Cardiac muscle cell (in vitro differentiated cells and primary cell): ENCODE measurements around the gene CDX2. TPM values are rescaled to one million over a fixed set of nuclear protein-coding genes. Genes with fewer than 3 reads are reported as not detected.

Experiments
- DNase-seq, 2 donors: peaks; one replicate each; pipeline versions ENCODE4 v3.0.0 to v3.0.0-alpha.2; 2010 to 2017; ENCODE audit warnings: low read depth in 1 of 2, low spot score in 1 of 2
- H3K27ac ChIP-seq: fragments of 200-600 bp; sonication (generic); 2 replicates; pipeline ENCODE4 v1.5.1; 2016
- H3K27me3 ChIP-seq: fragments of 200-600 bp; sonication (generic); 2 replicates; pipeline ENCODE4 v1.6.0; 2016; ENCODE audit warnings: control low read depth
- H3K36me3 ChIP-seq: fragments of 200-600 bp; sonication (generic); 2 replicates; pipeline ENCODE4 v1.5.1; 2016; ENCODE audit warnings: control low read depth
- H3K4me1 ChIP-seq: fragments of 200-600 bp; sonication (generic); 2 replicates; pipeline ENCODE4 v1.8.1; 2017; ENCODE audit warnings: low read depth, mild to moderate bottlenecking, mixed run types
- H3K4me3 ChIP-seq: fragments of 200-600 bp; sonication (generic); 2 replicates; pipeline ENCODE4 v1.5.1; 2016; ENCODE audit warnings: mild to moderate bottlenecking
- H3K9me3 ChIP-seq: fragments of 200-600 bp; sonication (generic); 2 replicates; pipeline ENCODE4 v1.5.1; 2017; ENCODE audit warnings: low read depth, mild to moderate bottlenecking, control low read depth
- CTCF ChIP-seq: IDR thresholded peaks from 2 replicates; pipeline ENCODE4 v1.5.1; 2012; ENCODE audit warnings: low read depth, mild to moderate bottlenecking, low read length
- polyA plus RNA-seq: library from polyadenylated mRNA; unstranded; fragments of >200 nt; fragmentation: Nextera tagmentation; extraction: Ambion mirVana; gene quantifications from 2 replicates; pipeline ENCODE4 v1.2.1, GENCODE V29; 2016
- total RNA-seq: library from RNA; depleted of rRNA; stranded (reverse); fragments of >200 nt; gene quantifications from 2 replicates; pipeline ENCODE4 v1.2.3, GENCODE V29; 2016

Gene CDX2
- total and polyA plus RNA-seq, 2 experiments from 2014 or later: not detected

GRCh38 chr13:27922883-27923612, 46.1 kb downstream of the CDX2 start:
- DNase-seq: no peak
- H3K4me1 ChIP-seq: peaks cover 9% of the 10 kb centered on the region
- no peak overlapping the region for H3K4me3 ChIP-seq
- H3K9me3 ChIP-seq: no peaks in the 10 kb centered on the region
- H3K27me3 ChIP-seq: peaks cover 100% of the 10 kb centered on the region
- TF ChIP-seq CTCF: no peak
- H3K36me3 ChIP-seq: no peaks in the 10 kb centered on the region
- no peak overlapping the region for H3K27ac ChIP-seq

- no peak overlapping the region for H3K4me3 ChIP-seq
- DNase-seq: no peak
- H3K27me3 ChIP-seq: peaks cover 100% of the 10 kb centered on the region
- H3K27ac ChIP-seq: no peak overlapping the region
- H3K9me3 ChIP-seq: no peaks in the 10 kb centered on the region
- H3K36me3 ChIP-seq: no peaks in the 10 kb centered on the region
- TF ChIP-seq CTCF: no peak
- H3K4me1 ChIP-seq: peaks cover 9% of the 10 kb centered on the region
Observed at GRCh38 chr13:27921961-27922882, 46.9 kb downstream of the CDX2 start.

GRCh38 chr13:27921421-27921960, 47.6 kb downstream of the CDX2 start:
- H3K9me3 ChIP-seq: no peaks in the 10 kb centered on the region
- peaks cover 100% of the 10 kb centered on the region for H3K27me3 ChIP-seq
- TF ChIP-seq CTCF: no peak
- H3K27ac ChIP-seq: no peak overlapping the region
- H3K4me3 ChIP-seq: peak overlapping the region; percentile 34
- DNase-seq: no peak
- H3K36me3 ChIP-seq: no peaks in the 10 kb centered on the region
- H3K4me1 ChIP-seq: peaks cover 9% of the 10 kb centered on the region

- peak; percentile 25 to 33 for DNase-seq
- Histone ChIP-seq H3K4me1 (peaks cover 9% of the 10 kb centered on the region), H3K27me3 (peaks cover 100% of the 10 kb centered on the region), H3K9me3 (no peaks in the 10 kb centered on the region), H3K27ac (no peak overlapping the region), H3K4me3 (peak overlapping the region; percentile 34), H3K36me3 (no peaks in the 10 kb centered on the region)
- no peak for TF ChIP-seq CTCF
Observed at GRCh38 chr13:27920677-27921420, 48.3 kb downstream of the CDX2 start.

- Histone ChIP-seq H3K36me3 (no peaks in the 10 kb centered on the region), H3K27ac (no peak within 1 kb of the TSS), H3K4me1 (peaks cover 9% of the 10 kb centered on the region), H3K4me3 (peak within 1 kb of the TSS; percentile 34), H3K9me3 (no peaks in the 10 kb centered on the region), H3K27me3 (peaks cover 100% of the 10 kb centered on the region)
- TF ChIP-seq CTCF: no peak
- DNase-seq: peak in 1 of 2 donors; percentile 74
Observed at GRCh38 chr13:27919934-27920676, 49.0 kb downstream of the CDX2 start, which contains the start of gene PDX1. Gene PDX1 (plus strand): TSS chr13:27920000. CDS start chr13:27920139, 139 bp downstream.
